Measurements from ENCODE around the gene ADA. TPM values are rescaled to one million over a fixed set of nuclear protein-coding genes. Genes with fewer than 3 reads are reported as not detected.

The ADA gene
- total and polyA plus RNA-seq, 2 of the 13 experiments (the other 11 are each of a cell fraction or from before 2014, with no cell fraction given), result 2.5 to 11.3 TPM

DNA sequence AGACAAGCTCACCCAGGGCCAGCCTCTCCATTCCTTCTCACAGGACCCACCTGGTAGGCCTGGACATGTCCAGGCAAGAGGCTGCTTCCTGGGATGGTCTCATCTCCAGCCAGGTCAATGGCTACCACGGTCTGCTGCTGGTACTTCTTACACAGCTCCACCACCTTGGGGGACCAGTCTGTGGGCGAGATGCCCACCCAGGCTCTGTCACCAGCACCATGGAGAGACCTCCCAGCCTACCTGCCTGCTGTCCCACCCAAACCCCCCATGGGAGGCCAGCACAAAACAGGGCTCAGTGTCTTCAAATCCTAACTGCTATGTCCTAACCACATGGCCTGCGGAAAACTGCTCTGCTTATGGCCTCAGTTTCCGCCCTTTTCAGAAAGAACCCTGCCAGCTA lies 27.3 kb downstream of the ADA start:
- in situ Hi-C loops (cut with HindIII; ENCODE audit: extremely low pct_ligation_motif_present, low pct_unique_long_range_greater_than_20kb) (no loop called here), intact Hi-C loops (cut with micrococcal nuclease; ENCODE audit: unreplicated experiment) (no loop called here)
- ChIA-PET CTCF (ENCODE audit: low intra/inter-chr PET ratio, low total read pairs) (no interaction called here), POLR2A (no interaction called here)
- H3K9ac ChIP-seq (ENCODE audit: insufficient read depth, low read depth, low read length), result no peak overlapping the region
- peaks cover 0 to 2% of the 10 kb centered on the region in 2 experiments; a peak in 2 of 5 replicates for H3K36me3 ChIP-seq (replicated peaks in 1 of 2; ENCODE audit: control insufficient read depth in 1 of 2, insufficient read depth in 2 of 2, low read length in 2 of 2)
- TF ChIP-seq MBNL3 (CRISPR knock-in tag; conservative IDR thresholded peaks at IDR 0.05) (no peak), MIER2 (CRISPR knock-in tag; IDR thresholded peaks at IDR 0.05) (no peak), MED8 (CRISPR knock-in tag; IDR thresholded peaks at IDR 0.05; ENCODE audit: insufficient replicate concordance) (no peak), RARG (CRISPR knock-in tag; IDR thresholded peaks at IDR 0.05; ENCODE audit: low read depth) (no peak), SMAD3 (CRISPR knock-in tag; IDR thresholded peaks at IDR 0.05) (no peak), ZNF567 (CRISPR knock-in tag; IDR thresholded peaks at IDR 0.05; ENCODE audit: borderline replicate concordance) (no peak)
- TF ChIP-seq, protein P1, sequence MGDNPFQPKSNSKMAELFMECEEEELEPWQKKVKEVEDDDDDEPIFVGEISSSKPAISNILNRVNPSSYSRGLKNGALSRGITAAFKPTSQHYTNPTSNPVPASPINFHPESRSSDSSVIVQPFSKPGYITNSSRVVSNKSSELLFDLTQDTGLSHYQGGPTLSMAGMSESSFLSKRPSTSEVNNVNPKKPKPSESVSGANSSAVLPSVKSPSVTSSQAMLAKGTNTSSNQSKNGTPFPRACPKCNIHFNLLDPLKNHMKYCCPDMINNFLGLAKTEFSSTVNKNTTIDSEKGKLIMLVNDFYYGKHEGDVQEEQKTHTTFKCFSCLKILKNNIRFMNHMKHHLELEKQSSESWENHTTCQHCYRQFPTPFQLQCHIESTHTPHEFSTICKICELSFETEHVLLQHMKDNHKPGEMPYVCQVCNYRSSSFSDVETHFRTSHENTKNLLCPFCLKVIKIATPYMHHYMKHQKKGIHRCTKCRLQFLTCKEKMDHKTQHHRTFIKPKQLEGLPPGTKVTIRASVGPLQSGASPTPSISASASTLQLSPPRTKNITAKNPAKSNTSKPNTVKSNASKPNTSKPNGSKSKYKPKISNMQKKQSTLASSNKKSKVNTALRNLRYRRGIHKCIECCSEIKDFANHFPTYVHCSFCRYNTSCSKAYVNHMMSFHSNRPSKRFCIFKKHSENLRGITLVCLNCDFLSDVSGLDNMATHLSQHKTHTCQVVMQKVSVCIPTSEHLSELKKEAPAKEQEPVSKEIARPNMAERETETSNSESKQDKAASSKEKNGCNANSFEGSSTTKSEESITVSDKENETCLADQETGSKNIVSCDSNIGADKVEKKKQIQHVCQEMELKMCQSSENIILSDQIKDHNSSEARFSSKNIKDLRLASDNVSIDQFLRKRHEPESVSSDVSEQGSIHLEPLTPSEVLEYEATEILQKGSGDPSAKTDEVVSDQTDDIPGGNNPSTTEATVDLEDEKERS (CRISPR knock-in tag; IDR thresholded peaks at IDR 0.05), result no peak
- TF ChIP-seq, protein P2, sequence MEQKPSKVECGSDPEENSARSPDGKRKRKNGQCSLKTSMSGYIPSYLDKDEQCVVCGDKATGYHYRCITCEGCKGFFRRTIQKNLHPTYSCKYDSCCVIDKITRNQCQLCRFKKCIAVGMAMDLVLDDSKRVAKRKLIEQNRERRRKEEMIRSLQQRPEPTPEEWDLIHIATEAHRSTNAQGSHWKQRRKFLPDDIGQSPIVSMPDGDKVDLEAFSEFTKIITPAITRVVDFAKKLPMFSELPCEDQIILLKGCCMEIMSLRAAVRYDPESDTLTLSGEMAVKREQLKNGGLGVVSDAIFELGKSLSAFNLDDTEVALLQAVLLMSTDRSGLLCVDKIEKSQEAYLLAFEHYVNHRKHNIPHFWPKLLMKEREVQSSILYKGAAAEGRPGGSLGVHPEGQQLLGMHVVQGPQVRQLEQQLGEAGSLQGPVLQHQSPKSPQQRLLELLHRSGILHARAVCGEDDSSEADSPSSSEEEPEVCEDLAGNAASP (CRISPR knock-in tag; IDR thresholded peaks at IDR 0.05; ENCODE audit: borderline replicate concordance), result no peak
- TF ChIP-seq, protein P3, sequence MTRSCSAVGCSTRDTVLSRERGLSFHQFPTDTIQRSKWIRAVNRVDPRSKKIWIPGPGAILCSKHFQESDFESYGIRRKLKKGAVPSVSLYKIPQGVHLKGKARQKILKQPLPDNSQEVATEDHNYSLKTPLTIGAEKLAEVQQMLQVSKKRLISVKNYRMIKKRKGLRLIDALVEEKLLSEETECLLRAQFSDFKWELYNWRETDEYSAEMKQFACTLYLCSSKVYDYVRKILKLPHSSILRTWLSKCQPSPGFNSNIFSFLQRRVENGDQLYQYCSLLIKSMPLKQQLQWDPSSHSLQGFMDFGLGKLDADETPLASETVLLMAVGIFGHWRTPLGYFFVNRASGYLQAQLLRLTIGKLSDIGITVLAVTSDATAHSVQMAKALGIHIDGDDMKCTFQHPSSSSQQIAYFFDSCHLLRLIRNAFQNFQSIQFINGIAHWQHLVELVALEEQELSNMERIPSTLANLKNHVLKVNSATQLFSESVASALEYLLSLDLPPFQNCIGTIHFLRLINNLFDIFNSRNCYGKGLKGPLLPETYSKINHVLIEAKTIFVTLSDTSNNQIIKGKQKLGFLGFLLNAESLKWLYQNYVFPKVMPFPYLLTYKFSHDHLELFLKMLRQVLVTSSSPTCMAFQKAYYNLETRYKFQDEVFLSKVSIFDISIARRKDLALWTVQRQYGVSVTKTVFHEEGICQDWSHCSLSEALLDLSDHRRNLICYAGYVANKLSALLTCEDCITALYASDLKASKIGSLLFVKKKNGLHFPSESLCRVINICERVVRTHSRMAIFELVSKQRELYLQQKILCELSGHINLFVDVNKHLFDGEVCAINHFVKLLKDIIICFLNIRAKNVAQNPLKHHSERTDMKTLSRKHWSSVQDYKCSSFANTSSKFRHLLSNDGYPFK (CRISPR knock-in tag; IDR thresholded peaks at IDR 0.05; ENCODE audit: borderline replicate concordance), result no peak
- H3K4me2 ChIP-seq (ENCODE audit: low read depth, low read length), result no peak overlapping the region
- WGBS (ENCODE audit: low lambda C conversion rate), result 86% methylated on average over 4 of the region's 4 CpGs
- H3K27ac ChIP-seq (ENCODE audit: extremely low read length, insufficient read depth, low read length), result no peak overlapping the region
- no peaks in the 10 kb centered on the region for H3K27me3 ChIP-seq (ENCODE audit: control insufficient read depth in 1 of 2, insufficient read depth in 2 of 2, low read length in 2 of 2)
- FAIRE-seq (no peak), DNase-seq (ENCODE audit: low spot score) (no peak), ATAC-seq (no peak)
- H3K79me2 ChIP-seq (ENCODE audit: insufficient read depth, low read length), result no peaks in the 10 kb centered on the region
- no TSS peak for BruUV-seq (replicated peaks)
- no peak overlapping the region for H3K4me3 ChIP-seq (replicated peaks in 1 of 3; ENCODE audit: insufficient read depth in 1 of 3, low read depth in 2 of 3, low read length in 3 of 3)
- H3K9me3 ChIP-seq (ENCODE audit: low read length), result no peaks in the 10 kb centered on the region
- H4K20me1 ChIP-seq (ENCODE audit: insufficient read depth, low read length), result no peaks in the 10 kb centered on the region
- H3K4me1 ChIP-seq (ENCODE audit: insufficient read depth, low read length), result no peaks in the 10 kb centered on the region
- no peak overlapping the region for H2AFZ ChIP-seq (ENCODE audit: low read length)

Data from HepG2 (cell line).